Activated CD4-positive, CD25-positive, alpha-beta regulatory T cell (primary cell): ENCODE measurements around the gene ARSK.
"Not testable (repeated sequence)": the region's sequence is repeated elsewhere in the genome, so short reads cannot be mapped to it uniquely, and the experiment has no call there.

Source experiments
- DNase-seq, 4 experiments: peaks; one replicate each; lab custom pipeline; 2025; lab: John Stamatoyannopoulos, UW

ARSK gene

DNA sequence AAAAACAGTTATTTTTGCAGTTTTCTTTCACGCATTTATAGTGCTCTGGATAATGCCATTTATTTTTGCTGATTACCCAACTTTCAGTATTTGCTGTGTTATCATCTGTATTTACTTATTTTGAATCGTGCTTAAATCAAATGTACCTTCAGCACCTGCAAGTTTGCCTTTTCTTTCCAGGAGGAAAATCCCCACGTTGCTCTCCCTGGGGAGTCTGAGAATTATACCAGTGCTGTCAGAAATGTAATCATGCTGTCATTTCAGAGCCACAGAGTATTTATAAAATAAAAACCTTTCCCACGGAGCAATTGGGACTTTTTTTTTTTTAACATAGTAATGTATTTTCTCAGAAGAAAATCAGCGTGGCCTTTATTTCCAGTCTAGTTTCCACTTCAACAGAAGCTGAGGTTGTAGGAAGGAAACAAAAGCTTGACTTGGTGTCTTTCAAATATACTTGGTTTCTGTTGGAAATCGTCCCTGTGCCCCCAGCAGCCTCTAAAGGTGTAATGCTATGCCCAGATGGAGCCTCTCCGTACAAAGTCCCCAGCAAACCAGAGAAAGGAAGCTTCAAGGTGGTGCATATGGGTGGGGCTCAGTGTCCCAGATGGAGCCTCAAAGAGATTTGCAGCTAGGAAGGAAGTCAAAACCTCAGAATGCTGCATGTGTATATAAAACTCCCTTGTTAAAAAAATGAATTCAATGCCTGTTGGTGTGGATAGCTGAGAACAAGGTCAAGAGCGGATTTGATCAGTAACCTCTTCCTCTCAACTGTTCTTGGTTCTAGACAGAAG lies 67.1 kb downstream of the ARSK start:
- no peak for DNase-seq

DNA sequence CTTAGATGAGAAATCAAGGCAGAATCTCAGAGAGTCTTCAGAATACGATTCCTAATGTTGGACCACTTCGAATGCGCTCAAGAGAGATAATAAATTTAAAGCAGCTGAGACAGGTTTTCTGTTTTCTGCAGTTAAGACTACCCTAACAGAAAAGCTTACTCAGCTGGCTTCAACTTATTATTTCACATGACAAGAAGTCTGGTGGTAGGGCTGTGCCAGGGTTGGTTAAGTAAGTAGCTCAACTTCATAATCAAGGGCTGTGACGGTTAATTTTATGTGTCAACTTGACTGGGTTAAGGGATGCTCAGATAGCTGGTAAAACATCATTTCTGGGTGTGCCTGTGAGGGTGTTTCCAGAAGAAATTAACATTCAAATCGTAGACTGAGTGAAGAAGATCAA lies 68.8 kb downstream of the ARSK start:
- DNase-seq = no peak

DNA sequence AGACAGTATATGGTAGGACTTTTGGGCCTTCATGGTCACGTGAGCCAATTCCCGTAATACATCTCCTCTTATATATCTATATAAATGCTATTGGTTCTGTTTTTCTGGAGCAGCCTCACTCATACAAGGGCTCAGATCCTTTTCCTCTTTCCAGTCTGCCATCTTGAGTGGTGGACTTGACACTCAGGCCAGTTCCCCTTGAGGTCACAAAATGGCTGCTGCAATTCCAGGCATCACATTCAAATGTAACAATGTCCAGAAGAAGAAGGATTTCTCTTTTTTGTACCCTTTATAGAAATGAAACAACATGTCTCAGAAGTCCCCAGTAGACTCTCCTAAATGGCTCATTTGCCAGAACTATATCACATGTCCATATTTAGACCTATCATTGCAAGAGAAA lies 69.5 kb downstream of the ARSK start:
- DNase-seq = no peak

DNA sequence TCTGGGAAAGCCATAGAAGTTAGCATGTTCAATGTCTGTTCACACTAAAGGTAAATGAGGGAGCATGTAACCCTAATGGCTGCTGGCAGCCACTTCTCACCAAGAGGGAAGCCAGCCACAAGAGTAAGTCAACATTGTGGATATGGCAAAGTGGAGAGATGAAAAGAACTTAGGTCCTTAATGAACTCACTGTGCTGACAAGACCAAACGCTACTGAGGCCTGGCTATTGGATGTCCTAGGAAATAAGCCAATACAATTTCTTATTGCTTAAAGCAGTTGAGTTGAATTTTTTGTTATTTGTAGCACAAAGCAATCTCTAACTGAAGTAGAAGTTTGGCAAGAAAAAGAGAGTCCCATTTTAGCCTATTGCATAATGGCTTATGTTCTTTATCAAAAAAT lies 71.8 kb downstream of the ARSK start:
- DNase-seq = no peak

DNA sequence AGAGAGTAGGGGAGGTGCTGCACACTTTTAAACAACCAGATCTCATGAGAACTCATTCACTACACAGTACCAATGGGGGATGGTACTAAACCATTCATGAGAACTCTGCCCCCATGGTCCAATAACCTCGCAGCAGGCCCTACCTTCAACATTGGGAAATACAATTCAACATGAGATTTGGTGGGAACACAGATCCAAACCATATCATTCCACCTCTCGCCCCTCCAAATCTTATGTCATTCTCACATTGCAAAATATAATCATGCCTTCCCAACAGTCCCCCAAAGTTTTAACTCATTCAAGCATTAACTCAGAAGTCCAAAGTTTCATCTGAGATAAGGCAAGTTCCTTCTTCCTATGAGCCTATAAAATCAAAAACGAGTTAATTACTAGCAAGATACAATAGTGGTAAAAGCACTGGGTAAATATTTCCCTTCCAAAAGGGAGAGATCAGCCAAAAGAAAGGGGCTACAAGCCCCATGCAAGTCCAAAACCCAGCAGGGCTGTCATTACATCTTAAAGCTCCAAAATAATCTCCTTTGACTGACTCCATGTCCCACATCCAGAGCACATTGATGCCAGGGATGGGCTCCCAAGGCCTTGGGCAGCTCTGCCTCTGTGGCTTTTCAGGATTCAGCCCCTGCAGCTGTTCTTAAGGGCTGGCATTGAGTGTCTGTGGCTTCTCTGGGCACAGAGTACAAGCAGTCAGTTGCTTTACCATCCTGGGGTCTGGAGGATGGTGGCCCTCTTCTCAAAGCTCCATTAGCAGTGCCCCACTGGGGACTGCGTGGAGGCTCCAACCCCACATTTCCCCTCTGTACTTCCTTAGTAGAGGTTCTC lies 73.3 kb downstream of the ARSK start:
- DNase-seq = no peak

DNA sequence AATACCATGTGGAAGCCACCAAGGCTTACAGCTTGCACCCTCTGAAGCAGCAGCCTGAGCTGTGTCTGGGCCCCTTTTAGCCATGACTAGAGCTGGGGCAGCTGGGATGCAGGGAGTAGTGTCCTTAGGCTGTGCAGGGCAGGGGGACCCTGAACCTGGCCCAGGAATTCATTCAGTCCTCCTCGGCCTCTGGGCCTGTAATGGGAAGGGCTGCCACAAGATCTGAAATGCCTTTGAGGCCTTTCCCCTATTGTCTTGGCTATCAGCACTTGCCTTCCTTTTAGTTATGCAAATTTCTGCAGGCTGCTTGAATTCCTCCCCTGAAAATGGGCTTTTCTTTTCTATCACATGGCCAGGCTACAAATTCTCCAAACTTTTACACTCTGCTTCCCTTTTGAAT lies 74.0 kb downstream of the ARSK start:
- no peak for DNase-seq

DNA sequence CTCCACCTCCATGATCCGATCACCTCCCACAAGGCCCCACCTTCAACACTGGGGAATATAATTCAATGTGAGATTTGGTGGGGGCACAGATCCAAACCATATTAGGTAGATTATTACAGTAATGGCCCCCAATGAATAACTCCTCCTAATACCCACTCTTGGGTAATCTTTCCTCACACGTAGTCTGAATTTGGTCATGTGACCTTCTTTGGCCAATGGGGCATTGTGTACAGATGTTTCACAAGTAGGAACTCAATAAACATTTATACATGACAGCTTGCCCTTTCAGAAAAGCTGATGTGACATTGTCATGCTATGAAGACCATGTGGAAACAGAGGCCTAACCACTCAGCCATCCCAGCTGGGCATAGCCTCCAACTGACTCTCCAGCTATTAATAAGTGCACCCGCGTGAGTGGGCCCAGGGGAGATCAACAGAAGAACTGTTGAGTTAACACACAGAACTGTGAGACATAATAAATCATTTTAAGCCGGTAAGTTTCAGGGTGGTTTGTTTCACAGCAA lies 75.6 kb downstream of the ARSK start:
- no peak for DNase-seq

DNA sequence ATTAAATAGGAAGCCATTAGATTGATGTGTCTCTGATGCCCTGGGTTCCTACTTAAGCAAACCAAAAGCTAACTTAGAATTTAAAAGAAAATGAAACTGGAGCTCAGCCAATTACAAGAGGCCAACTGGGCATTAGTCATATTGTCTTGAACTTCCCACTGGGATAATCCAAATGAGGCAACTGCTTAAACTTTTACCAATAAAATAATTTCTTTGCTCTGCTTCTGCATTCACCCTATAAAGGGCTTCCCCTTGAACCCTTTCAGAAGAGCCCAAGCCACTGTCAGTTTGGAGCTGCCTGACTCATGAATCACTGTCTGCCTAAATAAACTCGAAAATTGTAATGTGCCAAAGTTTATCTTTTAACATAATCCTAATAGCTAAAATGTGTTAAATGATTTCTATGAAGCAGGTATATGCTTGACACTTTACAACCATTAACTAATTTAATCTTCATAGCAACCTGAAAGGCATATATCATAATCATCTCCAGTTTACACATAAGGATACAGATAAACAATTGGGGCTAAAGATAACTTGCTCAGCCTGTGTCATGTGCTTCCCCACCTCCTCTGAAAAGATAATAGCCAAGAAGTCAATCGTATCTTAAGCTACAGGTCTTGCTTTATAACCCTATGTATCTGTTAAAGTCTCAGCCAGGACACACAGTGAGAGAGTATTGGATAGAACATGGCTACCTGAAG lies 76.5 kb downstream of the ARSK start:
- no peak for DNase-seq

DNA sequence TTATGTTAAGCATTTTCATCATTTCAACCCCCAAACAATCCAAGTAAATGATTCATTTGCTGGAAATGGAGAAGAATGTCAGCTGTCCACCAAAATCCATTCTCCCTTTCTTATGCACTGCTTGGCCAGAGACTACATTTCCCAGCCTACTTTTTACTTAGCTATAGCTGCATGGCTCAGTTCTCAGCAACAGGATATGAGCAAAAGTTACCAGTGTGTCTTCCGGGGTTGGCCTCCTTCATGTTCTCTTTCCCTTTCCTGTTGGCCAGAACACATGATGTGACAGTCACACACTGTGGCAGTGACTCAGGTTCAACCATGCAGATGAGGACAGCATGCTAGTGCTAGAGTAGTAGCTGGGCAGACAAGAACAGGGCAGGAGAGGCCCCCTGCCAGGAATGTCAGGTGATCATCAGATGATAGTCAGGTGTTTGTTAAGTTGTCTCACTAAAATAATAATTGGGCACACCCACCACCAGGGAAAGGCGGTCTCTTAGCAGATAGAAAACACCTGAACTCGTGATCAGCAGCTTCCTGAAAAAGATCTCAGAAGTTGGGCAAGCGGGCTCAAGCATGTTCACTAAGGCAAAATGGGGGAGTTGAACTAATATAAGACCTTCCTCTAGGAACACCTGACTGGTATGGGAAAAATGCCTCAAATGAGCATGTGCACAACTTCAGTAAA lies 77.2 kb downstream of the ARSK start:
- peak; percentile 12 to 32 (median 20) for DNase-seq

DNA sequence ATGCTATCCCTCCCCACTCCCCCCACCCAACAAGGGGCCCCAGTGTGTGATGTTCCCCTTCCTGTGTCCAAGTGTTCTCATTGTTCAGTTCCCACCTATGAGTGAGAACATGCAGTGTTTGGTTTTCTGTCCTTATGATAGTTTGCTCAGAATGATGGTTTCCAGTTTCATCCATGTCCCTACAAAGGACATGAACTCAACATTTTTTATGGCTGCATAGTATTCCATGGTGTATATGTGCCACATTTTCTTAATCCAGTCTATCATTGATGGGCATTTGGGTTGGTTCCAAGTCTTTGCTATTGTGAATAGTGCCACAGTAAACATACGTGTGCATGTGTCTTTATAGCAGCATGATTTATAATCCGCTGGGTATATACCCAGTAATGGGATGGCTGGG lies 78.0 kb downstream of the ARSK start:
- DNase-seq = not testable (repeated sequence)

DNA sequence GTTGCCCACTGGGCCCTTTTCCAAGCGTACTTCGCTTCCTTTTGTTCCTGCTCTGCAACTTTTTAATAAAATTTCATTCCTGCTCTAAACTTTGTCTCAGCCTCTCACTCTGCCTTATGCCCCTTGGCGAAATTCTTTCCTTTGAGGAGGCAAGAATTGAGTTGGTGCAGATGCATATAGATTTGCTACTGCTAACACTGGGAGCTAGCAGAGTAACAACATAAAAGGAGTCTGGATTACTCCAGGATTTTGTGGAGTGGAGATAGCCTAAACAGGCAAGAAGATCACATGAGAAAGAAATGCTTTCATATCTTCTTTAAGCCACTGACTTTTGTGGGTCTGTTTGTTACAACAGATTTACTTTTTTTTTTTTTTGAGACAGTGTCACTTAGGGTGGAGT lies 78.8 kb downstream of the ARSK start:
- DNase-seq = no peak

DNA sequence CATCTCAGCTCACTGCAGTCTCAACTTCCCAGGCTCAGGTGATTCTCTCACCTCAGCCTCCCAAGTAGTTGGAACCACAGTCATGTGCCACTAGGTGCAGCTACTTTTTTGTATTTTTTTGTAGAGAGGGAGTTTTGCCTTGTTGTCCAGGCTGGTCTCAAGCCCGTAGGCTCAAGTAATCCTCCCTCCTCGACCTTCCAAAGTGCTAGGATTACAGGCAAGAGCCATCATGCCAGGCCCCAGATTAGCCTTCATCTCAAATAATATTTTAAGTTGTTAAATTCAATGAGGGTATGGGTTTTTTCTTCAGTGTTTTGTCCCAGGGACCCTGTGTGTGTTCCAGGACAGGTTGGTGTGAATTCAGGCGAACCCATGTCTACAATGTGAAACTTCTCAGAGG lies 79.2 kb downstream of the ARSK start:
- DNase-seq = no peak

DNA sequence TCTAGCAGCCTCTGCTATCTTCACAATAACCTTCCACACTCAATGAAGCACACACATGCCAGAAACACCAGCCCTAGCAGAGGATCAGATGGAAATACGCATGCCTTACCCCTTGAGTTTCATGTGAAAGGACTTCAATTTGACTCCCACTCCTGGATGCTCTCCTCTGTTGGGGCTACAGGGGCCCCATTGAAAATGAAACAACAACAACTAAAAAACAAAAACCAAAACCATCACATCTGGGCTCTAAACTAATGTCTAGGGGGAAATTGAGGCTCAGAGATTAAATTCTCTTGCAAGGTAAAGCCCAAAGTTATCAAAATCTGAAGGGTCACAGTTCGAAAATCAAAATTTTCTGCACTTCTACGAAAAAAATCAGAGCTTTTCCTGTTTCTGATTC lies 83.7 kb downstream of the ARSK start:
- DNase-seq = no peak

DNA sequence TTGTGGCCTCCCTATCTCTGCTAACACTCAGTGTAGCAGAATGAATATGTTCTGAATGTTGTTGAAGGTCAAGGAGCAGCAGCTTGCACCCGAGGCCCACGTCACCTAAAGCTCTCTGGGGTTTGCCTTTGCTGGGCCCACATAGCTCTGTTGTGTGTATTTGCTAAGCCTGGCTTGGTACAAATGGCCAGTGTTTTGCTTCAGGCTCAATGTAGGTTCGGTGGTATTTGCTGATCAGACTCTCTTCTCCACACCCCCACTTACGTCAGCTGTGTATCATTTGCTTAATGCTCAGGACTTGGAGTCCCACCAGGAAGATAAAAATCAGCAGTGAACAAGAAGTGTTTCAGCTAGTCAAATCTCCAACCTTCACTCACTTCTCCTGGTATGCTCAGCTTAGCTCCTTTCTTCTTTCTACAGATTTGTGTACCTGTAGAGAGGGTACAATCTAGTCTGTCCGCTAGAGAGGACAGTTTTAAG lies 86.9 kb downstream of the ARSK start:
- no peak for DNase-seq

DNA sequence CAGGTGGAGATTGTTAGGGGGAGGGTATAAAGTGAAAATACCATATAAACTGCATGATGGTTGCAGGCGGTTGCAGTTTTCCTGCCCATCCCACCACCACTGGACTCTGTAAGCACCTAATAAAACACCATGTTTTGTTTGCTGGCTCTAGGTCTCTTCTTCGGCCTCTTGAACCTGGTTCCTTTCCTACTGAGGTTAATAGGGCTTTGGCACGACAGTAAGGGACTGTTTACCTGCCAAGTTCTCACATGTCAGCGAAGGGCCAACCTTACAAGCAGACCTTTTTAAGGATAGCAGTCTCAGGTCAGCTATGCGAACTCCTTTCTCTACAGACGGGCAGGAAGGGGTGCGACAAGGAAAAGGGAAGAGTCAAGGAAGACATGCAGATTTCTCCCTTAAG lies 88.3 kb downstream of the ARSK start:
- DNase-seq = no peak

DNA sequence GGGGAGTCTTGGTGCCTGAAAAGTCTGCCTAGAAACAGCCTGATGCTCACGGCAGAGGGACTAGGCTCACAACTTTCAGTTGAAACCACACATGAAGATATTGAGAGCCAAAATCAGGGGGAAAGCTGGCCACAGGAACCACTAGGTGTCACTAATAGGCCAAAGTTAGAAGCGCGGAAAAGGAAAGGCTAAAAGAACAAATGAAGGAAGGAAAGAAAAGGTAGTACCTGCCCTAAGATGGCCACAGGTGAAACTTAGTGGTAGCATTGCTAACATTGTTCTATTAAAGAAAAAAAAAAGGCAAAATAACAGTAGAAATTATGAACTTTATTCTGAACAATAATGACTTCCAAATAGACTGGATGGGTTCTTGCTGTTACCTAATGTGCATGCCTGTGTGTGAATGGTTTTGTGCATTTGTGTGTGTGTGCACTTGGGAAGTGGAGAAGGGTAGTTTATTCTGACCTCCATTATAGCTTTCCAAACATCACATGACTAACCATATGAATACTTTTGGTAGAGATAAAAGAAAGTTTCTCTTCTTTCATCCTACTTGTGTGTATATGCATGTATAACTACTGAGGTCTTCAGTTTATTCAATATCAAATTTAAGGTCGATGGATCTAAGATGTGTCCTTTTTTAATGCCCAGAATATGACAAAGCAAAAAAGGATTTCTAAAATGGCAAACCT lies 89.6 kb downstream of the ARSK start:
- DNase-seq = no peak

DNA sequence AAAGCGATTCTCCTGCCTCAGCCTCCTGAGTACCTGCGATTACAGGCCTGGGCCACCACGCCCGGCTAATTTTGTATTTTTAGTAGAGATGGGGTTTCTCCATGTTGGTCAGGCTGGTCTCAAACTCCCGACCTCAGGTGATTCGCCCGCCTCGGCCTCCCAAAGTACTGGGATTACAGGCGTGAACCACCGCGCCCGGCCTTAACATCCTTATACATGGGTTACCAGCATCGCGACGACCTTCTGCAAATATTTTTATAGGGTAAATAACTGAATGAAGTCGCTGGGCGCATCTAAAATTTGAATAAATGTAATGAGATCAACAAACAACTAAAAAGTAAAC lies 91.3 kb downstream of the ARSK start:
- not testable (repeated sequence) for DNase-seq

DNA sequence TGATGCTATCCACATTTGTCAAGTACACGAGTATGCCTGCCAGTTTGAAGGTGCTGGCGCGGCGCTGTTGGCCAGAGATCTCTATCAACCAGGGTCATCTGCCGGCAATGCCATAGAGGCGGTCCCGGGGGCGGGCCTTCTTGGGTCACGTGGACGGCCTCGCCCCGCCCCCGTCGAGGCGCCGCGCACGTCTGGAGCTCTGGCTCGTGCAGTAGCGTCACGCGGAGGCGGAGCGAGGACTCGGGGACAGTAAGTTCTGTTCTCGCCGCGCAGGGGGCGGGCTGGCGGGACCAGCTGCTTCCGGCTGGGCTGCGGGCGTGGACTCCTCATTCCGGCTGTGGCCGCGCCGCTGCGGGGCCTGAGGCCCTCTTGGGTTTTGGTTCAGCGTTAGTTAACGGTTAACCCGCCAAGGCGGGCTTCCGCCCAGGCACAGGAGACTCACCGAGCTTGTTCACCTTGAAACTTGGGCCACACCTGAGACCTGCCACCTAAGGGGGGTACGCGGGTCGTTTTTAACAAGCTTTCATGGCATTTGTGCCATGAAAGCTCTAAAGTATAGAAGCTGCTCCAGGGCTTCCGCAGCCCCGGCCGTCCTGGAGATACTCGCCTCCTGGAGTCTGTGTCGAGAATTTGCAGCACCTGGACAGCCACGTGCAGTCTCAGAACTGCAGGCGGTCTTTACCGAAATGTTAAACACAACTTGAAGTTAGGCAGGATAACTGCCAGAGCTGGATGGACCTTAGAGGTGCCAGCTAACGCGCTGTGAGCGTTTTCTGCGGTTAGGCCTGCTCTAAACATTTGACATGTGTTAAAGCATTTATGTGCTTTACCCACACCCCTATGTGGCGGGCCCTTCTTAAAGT lies 91.9 kb downstream of the ARSK start, which contains the start of gene RFESD:
Gene RFESD (plus strand): TSS at position 209 of the 863 bp plus-strand sequence. CDS start 5,495 bp downstream, outside the sequence.
- peak; percentile 83 to 92 (median 88) for DNase-seq

DNA sequence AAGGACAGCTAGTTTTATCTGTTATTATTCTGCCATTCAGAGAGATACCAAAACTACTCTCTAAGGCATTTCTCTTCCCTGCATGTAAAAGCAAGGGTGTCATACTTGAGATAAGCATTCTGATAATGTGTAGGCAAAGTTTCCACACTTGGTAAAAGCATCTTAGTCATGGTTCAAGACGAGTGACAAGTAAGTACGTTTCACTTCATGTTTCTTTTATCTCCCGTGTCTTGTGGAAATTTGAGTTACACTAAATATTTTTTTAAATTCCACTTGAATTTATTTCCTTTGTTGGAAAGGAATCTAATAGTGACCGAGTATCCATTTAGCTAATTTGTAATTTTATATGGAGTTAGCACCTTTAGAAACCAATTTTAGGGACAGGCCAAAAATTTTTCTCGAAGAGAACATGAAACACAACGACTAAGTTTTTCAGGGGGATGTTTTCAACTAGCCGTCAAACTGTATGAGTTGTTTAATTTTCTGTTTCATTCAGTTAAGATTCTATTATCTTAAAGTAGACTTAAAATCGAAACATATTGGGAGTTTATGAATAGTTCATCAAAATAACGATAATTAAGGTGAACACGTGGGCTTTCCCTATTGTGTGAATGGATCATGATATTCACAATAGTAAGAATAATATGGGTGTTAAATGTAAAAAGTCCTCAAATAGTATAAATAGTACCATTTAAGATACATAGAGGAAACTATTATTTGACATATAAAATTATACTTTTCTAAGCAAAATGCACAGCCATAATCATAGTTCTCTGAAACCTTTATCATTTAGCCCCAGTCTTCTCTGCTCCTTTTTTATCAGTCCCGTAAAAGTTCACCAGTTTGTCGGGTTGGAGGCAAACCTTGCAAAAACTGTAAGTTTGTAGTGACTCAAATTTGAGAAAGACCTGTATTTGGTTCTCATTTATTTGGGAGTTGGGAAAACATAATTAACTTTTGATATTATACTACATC lies 93.3 kb downstream of the ARSK start:
- DNase-seq = no peak
